ENCODE data around the gene PPP6R2.

DNA sequence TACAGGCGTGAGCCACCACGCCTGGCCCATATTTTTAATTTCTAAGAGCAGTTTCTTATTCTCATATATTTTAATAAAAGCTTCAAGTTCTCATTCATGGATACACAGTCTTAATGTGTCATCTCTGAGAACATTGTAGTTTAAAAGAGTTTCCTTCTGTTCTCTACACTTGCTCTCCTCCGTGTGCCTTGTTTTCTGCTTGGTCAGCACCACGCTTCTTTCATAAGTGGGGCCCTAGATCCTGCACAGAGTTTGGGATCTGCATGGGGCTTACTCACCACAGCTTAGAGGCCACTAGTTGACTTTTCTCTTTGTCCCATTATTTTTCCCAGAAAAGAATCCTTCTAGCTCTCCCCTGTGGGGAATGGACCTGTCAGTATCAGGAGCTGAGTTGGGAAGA is 58.8 kb downstream of the PPP6R2 start:
- TF ChIP-seq RAD21 (IDR thresholded peaks at IDR 0.05; ENCODE audit: low read depth) (no peak), CREB1 (IDR thresholded peaks at IDR 0.05; ENCODE audit: low read depth) (no peak), EP300 (IDR thresholded peaks at IDR 0.05; ENCODE audit: borderline replicate concordance) (no peak), YY1 (IDR thresholded peaks at IDR 0.05; ENCODE audit: low read depth) (no peak), USF1 (IDR thresholded peaks at IDR 0.05) (no peak), MAX (IDR thresholded peaks at IDR 0.05) (no peak), CEBPB (IDR thresholded peaks at IDR 0.05) (no peak), FOXM1 (IDR thresholded peaks at IDR 0.05; ENCODE audit: borderline replicate concordance, low read depth) (no peak), EGR1 (IDR thresholded peaks at IDR 0.05) (no peak), TAF1 (IDR thresholded peaks at IDR 0.05; ENCODE audit: low read depth) (no peak), ZBTB7A (IDR thresholded peaks at IDR 0.05; ENCODE audit: low read depth) (no peak), TEAD4 (IDR thresholded peaks at IDR 0.05) (no peak), TCF12 (IDR thresholded peaks at IDR 0.05; ENCODE audit: low read depth) (no peak)
- TF ChIP-seq, protein P1, sequence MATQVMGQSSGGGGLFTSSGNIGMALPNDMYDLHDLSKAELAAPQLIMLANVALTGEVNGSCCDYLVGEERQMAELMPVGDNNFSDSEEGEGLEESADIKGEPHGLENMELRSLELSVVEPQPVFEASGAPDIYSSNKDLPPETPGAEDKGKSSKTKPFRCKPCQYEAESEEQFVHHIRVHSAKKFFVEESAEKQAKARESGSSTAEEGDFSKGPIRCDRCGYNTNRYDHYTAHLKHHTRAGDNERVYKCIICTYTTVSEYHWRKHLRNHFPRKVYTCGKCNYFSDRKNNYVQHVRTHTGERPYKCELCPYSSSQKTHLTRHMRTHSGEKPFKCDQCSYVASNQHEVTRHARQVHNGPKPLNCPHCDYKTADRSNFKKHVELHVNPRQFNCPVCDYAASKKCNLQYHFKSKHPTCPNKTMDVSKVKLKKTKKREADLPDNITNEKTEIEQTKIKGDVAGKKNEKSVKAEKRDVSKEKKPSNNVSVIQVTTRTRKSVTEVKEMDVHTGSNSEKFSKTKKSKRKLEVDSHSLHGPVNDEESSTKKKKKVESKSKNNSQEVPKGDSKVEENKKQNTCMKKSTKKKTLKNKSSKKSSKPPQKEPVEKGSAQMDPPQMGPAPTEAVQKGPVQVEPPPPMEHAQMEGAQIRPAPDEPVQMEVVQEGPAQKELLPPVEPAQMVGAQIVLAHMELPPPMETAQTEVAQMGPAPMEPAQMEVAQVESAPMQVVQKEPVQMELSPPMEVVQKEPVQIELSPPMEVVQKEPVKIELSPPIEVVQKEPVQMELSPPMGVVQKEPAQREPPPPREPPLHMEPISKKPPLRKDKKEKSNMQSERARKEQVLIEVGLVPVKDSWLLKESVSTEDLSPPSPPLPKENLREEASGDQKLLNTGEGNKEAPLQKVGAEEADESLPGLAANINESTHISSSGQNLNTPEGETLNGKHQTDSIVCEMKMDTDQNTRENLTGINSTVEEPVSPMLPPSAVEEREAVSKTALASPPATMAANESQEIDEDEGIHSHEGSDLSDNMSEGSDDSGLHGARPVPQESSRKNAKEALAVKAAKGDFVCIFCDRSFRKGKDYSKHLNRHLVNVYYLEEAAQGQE (IDR thresholded peaks at IDR 0.05; ENCODE audit: low read depth): no peak
